Left lobe of liver (tissue), 2 donors: Measurements from ENCODE around the gene ETFB. TPM values are rescaled to one million over a fixed set of nuclear protein-coding genes. Genes with fewer than 3 reads are reported as not detected.
A peak's percentile ranks its signal among the peaks of the same experiment; 100 is the strongest.

Experiments
- ATAC-seq: fragments of 200-7000 bp; cut with Tn5 transposase; one replicate; pipeline ENCODE4 v1.9.1; 2020; ENCODE audit warnings: mild to moderate bottlenecking, moderate library complexity
- DNase-seq: peaks from one replicate; pipeline ENCODE4 v3.0.0-alpha.2; 2020; ENCODE audit warnings: low spot score
- total RNA-seq: library from RNA; stranded (reverse); gene quantifications from one replicate; pipeline ENCODE4 v1.2.1, GENCODE V29; 2021
- donor health status: DM: no; HTN: no; CAD: no; lungs with moderate emphysema.
- donor health status: DM: no; HTN: yes; CAD: no.

Gene ETFB
- total RNA-seq, 1 donor from 2014 or later = 378 TPM

DNA sequence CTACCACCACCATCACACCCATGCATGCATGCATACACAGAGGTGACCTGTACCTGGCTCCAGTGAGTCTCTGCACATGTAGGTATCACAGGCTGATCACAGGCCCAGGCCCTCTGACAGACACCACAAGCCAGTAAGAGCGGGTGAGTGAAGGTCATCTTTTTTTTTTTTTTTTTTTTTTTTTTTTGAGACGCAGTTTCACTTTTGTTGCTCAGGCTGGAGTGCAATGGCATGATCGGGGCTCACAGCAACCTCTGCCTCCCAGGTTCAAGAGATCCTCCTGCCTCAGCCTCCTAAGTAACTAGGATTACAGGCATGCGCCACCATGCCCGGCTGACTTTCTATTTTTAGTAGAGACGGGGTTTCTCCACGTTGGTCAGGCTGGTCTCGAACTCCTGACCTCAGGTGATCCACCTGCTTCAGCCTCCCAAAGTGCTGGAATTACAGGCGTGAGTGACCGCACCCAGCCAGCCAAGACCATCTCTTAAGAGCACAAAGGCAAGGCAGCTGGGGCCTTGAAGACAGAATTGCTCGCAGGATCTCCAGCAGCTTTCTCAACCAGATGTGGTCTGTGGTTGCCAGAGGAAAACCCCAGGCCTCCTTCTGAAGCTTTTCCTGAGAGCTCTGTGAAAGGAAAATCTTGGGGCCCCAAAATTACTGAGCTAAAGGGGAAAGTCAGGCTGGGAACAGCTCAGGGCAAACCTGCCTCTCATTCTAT is 9.5 kb upstream of the ETFB start:
- DNase-seq (no peak), ATAC-seq (no peak)

DNA sequence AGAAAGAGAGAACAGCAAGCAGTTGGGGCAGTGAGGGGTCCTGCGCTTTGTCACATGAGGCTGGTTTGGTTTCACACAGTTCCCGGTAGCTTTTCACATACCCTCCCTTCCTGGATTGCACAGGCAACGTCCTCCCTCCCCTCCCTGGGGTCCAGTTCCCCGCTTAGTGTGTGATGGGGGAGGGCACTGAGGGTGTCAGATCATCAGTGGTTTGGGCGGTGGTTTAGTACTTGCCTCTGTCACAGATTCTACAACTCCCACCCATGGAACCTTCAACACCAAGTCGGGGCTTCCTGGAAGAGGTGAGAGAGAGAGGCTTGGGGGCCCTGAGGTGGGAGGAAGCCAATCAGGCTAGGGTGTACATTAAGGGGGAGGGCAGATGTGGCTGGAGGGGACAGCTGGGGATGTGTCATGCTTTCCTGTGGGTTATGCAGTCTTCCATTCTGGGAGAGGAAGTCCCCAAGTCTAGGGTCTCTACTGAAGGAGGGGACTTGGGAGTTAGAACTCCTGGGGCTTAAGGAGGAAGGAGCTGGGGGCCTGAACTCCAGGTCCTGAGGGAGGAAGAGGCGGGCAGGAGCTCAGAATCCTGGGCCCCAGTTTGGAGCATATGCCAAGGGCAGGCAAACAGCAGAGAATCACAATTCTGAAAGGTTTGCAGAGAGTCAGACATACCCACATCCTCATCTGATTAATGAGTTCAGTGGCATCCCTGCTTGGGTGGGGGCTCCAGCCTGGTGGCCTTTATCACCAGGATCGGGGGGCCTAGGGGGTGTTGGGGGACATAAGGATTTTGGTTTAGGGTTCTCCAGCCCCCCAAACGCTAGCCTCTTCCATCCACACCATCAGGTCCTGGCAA is 6.7 kb upstream of the ETFB start, which contains the start of gene NKG7:
NKG7 (minus strand) TSS at position 6 of the 856 bp plus-strand sequence. CDS start 119 bp downstream, outside the sequence.
- ATAC-seq (no peak), DNase-seq (no peak)

DNA sequence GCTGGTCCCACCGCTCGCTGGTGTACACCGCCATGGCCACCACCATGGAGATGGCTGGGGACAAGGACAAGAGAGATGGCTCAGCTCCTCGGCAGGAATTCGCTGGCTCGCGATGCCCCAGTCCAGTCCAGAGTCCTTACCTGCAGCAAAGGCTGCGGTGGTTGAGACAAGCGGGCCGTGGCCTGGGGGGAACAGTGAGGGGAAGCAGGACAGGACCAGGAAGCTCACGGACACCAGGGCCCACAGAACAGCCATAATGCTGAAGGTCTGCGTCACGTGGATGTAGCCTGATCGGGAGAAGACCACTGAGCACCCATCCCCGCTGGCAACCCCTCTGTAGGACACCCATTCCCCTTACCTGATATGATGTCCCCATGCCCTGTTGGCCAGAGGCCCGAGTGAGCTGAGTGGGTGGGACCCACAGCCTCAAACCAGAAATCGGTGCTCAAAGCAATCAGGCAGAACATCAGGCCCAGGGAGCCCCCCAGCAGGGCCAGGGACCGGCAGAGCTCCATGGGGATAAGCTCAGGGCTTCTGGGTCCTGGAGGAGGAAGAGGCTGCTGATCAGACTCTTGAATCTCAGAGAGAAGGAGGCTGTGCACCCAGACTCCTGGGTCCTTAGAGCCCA is 5.9 kb upstream of the ETFB start:
- ATAC-seq = no peak
- no peak for DNase-seq

DNA sequence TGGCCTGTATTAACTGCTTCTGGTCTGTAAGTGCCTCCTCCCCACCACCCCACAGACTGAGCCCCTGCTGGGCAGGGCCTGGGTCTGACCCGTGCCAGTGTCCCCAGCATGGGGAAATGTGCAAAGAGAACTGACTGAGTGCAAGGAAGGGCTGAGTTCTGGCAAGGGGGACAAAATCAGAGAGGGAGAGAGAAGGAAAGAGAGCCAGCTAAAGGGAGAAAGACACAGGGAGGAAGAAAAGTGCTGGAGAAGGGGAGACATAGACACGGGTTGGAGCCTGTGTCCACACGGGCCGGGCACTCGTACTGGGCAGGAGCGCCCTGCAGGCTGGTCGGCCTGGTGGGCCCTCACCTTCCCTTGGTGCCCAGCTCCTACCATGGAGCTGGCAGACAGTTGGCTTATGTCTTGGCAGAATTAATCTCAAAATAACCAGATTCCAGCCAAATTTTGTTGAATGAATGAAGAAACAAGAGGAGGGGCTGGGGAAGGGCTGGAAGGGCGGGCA is 5.0 kb upstream of the ETFB start:
- no peak for DNase-seq

DNA sequence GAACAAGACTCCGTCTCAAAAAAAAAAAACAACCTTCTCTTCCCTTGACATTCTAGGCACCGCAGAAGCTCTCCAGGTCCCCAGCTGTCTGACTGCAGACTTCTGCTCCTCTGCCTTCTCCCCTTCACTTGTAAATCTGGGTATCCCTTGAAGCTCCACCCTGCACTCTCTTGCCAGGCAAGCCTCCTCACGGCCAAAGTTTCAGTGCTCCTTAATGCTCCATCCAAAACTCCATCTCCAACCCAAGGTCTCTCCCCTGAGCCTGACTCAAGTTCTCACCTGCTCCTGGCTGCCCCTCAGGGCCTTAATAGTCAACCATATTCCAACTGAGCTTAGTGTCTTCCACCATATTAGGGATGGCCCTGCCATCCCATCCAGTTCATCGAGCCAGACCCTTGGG is 4.0 kb upstream of the ETFB start:
- no peak for DNase-seq
- ATAC-seq = no peak

More for the DNA sequence above, 5.0 kb upstream of the ETFB start:
- no peak for ATAC-seq

DNA sequence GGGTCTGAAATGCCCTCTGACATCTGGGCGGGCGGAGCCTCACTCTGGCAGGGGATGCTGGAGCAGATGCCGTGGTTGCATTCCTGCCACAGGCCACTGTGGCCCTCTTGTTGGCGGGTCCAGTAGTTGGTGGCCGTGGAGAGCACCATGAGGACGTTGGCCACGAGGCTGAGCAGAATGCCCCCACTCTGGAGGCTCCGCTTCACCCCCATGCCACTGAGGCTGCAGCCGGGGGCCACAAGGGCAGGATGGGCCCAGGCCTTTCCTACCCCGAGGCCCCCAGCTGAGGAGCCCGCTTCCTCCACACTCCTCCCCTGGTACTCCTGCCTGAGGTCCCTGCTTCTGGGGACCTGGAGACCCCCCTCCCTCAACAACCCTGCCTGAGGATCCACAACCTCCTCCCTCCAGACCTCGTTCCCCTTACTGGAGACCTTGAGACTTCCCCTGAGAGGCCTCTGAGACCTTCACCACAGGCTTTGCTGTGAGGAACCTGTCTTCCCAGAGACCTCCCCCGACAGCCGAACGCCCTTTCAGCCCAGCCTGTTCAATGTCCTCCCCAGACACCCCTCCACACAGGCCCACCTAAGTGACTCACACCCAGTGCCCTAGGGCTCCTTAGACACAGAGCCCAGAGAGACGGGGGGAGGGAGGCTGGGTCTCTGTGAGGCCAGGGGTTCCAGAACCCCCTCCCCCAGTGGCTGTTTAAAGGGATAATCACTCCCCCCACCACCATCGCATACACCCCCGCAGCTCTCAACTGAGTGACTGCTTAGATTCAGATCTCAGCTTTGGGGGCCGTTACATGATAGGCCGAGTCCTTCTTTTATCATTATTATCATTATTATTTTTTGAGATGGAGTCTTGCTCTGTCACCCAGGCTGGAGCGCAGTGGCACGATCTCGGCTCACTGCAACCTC is 2.4 kb upstream of the ETFB start, which contains the start of gene CLDND2:
CLDND2 (minus strand) TSS at position 638 of the 917 bp plus-strand sequence; CDS start at position 212, 426 bp downstream.
- DNase-seq = no peak
- no peak for ATAC-seq

DNA sequence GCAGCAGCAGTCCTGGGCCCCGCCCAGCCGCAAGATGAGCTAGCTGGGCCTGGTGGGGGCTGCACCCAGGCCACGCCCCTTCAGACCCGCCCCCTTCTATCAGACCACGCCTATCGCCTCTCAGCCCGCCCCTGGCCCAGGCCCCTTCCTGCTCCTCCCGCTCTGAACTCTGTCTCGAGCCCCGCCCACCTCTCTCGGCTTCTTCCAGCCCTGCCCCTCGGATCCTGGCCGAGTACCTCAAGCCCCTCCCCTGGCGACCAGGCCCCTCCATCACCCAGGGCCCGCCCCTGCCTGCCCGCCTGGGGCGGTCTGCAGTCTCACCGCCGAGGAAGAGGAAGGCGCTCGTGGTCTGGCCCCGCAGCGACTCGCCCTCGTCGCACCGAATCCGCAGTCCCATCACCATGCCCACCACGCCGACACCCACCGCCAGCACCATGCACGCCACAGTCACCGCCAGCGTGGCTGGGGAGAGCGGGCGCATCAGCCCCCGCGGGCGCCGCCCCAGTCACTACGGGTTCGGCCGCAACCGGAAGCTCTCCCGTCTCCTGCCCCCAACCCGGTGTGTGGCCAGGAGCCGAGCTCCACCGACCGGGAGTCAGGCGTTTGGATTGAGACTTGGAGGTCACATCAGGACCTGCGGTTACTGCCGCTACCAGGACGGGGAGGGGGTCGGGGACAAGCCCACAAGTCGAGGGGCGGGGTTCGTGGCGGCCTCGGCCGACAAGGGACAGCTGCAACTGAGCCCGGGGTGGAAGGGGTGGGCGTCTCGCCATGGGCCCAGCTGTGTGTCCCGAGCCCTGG is 1.6 kb upstream of the ETFB start:
- DNase-seq = peak; percentile 99
- peak; percentile 81 for ATAC-seq

DNA sequence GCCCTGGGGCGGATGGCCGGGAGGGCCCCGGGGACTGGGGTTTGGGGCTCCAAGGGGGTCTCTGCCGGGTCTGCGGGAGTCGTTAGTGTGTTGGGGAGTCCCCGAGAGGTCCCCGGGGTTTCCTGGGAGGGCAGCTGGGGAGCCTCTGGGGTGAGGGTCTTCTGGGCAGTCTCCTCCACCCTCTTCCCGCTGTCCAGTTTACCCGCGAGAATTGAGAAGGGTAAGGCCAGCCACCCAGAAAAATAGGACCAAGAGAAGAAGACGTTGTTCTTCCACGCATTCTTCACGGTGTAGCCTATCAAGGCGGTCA is 1.0 kb upstream of the ETFB start:
- ATAC-seq = no peak
- peak; percentile 72 for DNase-seq

DNA sequence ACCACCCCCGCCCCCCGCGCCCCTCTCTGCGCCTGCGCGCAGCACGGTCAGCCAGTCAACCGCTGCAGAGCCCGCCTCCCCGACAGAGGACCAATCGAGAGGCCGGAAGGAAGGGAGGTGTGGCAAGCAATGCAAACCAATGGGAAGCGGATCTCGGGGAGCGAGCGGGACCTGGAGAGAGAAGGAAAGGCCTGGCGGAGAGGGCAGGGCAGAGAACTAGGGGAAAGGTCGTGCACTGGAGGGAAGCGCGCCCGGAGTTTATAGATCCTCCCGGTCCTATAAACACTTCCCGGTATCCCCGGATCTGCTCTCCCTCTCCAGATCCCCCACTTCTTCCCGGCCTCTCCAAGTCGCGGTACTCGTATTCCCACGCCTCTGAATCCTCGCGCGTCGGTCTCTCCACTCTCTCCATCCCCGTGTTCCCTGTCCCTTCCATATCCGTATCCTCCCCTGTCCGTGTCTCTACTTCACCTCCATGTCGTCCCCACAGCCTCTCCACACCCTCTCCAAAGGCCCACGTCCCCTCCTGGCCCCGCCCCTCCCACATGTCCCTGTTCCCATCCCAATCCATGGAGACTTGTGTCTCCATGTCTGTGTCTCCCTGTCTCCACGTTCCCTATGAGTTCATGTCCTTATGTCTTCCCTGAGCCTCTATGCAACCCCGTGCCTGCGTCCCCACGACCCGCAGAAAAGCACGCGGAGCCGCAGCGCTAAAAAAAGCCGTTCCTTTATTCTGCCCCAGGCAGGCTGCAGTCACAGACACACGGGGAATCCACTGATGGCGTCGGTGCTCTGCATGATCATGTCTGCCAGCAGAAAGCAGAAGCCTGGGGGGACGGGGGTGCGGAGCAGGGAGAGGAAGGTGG is 434 bp upstream of the ETFB start:
- peak; percentile 72 for ATAC-seq

DNA sequence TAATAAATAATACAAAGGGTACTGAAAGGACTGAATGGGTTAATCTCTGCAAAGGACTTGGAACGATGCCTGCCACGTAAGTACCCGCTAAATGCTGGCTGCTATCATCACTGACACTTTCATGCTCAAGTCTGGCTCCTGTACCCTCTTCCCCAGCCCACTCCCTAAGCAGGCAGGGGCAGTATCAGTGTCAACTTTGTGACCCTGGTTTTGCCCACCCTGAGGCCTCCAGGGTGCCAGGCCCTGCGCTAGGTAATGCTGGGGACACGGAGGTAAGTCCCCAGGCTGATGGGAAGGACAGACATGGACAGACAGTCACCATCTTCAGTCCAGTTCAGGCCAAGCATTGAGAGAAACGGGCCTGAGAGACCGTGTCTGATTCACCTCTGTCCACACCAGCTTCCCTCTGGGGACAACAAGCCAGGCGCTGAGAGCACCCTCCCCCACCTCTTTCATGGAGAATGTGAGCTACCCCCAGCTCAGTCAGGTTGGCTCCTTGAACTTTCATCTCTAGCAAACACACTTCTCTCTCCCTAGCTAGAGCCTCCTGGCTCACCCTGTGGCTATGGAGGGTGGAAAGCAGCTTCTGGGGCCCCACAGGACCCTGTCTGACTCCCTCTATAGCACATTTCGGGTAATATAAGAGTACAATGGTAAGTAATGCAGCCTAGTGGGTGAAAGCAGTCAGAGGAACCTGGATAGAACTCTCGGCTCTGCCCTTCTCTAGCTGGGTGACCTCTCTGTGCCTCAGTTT is 800 bp downstream of the ETFB start:
- ATAC-seq (peak; percentile 35), DNase-seq (peak; percentile 69)

More for the DNA sequence above, 434 bp upstream of the ETFB start:
- DNase-seq = peak; percentile 99

DNA sequence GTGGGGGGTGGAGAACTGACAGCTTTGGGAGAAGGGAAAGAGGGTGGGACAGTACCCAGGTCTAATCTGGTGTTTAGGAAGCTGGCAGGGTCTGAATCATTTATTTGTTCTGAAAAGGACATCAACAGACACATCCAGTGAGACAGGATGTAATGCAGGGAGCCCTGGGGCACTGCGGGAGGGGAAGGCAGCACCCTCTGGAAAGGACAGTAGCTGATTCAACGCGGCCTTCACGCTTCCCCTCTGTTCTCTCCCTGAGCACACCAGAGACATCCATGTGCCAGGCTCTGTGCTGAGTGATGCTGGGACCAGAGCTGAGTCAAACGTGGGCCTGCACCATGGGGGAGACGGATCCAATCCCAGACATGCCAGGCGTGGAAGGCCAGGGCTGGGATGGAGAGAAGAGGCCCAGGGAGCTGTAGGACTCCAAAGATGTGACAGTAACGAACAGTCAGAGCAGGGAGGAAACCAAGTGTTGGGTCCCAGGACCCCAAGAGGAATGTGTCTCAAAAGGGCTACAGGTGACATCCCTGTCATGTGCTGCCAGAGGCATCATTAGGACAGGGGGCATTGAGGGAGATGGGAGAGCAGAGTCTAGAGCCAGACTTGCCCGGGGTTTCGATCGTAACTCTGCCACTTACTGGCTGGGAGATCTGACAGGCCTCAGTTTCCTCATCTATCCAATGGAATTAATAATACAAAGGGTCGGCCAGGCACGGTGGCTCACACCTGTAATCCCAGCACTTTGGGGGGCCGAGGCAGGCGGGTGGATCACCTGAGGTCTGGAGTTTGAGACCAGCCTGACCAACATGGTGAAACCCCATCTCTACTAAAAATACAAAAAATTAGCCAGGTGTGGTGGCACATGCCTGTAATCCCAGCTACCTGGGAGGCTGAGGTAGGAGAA is 1.7 kb downstream of the ETFB start:
- DNase-seq = no peak
- no peak for ATAC-seq

DNA sequence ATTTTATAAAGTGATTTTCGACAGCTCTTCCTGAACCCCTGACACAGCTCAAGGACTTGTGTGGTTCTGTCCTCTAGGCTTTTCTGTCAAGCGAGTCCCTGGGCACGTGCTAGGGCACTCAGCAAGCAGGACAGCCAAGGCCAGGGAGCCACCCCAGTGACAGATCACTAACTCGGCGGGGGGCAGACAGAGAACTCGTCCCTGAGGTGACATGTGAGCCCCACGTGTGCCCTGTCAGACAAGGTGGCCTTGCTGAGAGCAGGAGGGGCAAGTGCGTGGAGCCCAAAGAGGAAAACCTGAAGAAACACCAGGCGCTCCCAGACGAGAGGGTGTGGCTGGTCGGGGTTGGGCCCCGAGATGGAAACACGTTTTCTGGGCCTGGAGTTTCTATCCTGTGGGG is 4.9 kb downstream of the ETFB start:
- no peak for ATAC-seq
- DNase-seq = no peak

DNA sequence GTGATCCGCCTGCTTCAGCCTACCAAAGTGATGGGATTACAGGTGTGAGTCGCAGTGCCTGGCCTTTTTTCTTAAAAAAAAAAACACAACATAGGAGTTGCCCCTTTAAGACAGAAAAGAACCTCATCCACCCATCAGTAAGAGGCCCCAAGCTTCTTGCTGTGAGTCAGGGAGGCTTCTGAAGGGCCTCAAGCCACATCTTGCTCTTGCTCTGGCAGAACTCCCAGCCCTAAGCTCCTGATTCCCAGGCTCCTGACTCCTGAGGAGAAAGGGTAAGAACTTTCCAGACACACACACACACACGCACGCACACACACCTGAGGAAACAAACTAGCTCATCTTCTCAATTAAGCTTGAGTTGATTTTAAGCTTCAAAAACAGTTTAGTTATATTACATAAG is 6.9 kb downstream of the ETFB start:
- DNase-seq (no peak), ATAC-seq (no peak)

DNA sequence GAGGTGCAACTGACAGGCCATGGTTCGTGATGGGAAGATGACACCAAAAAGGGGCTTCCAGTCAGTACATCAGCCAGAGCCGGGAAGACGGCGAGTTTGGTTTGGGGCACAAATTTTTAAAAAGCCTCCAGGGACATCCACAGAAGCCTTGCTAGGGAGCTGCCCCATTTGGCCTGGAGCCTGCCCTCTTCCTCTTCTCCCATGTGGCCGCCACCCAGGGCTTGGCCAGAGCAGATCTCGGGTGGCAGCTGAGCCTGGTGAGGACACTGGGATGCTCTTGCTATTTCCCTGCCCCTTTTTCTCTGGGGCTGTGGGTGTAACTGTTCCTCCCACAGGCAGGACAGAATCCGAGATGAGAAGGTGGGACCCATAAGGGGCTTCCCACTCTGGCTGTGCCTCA is 8.2 kb downstream of the ETFB start:
- ATAC-seq (peak; percentile 47), DNase-seq (no peak)

DNA sequence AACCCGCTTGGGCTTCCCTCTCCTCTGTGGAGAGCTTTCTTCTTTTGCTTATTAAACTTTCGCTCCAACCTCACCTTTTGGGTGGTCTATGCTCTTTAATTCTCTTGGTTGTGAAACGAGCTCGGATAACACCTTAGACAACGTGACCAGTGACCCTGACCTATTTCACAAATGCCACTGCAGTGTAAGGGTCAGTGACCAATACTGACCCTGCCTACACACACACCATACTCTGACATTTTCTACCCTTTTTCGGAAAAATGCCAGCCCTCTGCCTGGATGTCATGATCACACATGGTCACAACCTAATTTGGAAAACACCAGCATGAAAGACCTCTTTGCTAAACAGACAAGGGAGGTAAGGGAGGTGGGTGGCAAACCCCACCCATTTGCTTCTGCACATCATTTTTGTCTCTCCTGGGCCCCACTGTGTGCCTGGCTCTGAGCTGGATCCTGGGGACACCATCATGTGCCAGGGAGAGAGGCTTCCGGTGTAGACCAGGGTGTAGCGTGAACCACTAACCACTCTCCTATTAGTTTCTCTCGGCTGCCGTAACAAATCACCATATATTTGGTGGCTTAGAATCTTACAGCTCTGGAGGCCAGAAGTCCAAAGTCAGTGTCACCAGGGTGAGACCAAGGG is 9.9 kb downstream of the ETFB start:
- peak; percentile 85 for DNase-seq
- ATAC-seq = peak; percentile 86

DNA sequence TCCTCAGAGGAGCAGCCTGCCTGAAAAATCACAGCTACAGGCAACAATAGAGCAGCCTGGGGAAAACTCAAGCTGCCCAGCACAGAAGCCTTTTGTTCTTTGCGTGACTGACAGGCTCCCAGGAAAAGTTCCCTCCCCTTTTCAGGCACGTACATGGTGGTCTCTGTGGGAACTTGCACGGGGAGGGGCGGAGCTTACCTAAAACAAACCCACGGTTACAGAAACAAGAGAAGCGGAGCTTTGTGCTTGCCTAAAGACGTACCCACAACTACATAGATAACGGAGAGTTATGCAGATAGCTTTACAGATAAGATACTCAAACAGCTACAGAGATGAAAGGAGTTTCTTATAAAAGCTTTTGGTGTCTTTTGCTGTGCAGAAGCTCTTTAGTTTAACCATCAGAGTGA is 11.4 kb downstream of the ETFB start:
- ATAC-seq = no peak
- DNase-seq = no peak
